Brain microvascular endothelial cell (primary cell): ENCODE measurements around the gene THOC2.

ENCODE experiments used
- DNase-seq: peaks from one replicate; pipeline ENCODE4 v3.0.0-alpha.2; 2020
- H3K27ac ChIP-seq: fragments of 250-450 bp; sonication (Bioruptor Pico); 2 replicates; pipeline ENCODE4 v1.5.1; 2020; ENCODE audit warnings: mild to moderate bottlenecking, moderate library complexity
- H3K27me3 ChIP-seq: fragments of 250-450 bp; sonication (Bioruptor Pico); replicated peaks from 2 replicates; pipeline ENCODE4 v1.5.1; 2020; ENCODE audit warnings: mild to moderate bottlenecking
- H3K36me3 ChIP-seq: fragments of 250-450 bp; sonication (Bioruptor Pico); replicated peaks from 2 replicates; pipeline ENCODE4 v1.5.1; 2020; ENCODE audit warnings: mild to moderate bottlenecking
- H3K4me3 ChIP-seq: 2 replicates; pipeline ENCODE4 v1.5.1; 2011; ENCODE audit warnings: low read depth, mild to moderate bottlenecking, control low read depth, low read length, moderate library complexity
- CTCF ChIP-seq: IDR thresholded peaks from 2 replicates; pipeline ENCODE4 v1.5.1; 2011; ENCODE audit warnings: low read depth, mild to moderate bottlenecking, moderate library complexity, low read length, control low read depth, inconsistent platforms; ENCODE audit errors: missing control alignments
- in situ Hi-C: cut with HindIII; loops from 2 replicates; pipeline ENCODE4 v1.10.0; 2017; ENCODE audit warnings: low sequenced_read_pairs, low pct_ligation_motif_present

THOC2 gene

GRCh38 chrX:123562342-123563146 is 170.3 kb downstream of the THOC2 start:
- H3K4me3 ChIP-seq = no peak overlapping the region
- DNase-seq = no peak
- H3K27me3 ChIP-seq = no peaks in the 10 kb centered on the region
- in situ Hi-C loops = no loop called here
- H3K27ac ChIP-seq = no peak overlapping the region
- TF ChIP-seq CTCF = no peak
- H3K36me3 ChIP-seq = no peaks in the 10 kb centered on the region

DNA sequence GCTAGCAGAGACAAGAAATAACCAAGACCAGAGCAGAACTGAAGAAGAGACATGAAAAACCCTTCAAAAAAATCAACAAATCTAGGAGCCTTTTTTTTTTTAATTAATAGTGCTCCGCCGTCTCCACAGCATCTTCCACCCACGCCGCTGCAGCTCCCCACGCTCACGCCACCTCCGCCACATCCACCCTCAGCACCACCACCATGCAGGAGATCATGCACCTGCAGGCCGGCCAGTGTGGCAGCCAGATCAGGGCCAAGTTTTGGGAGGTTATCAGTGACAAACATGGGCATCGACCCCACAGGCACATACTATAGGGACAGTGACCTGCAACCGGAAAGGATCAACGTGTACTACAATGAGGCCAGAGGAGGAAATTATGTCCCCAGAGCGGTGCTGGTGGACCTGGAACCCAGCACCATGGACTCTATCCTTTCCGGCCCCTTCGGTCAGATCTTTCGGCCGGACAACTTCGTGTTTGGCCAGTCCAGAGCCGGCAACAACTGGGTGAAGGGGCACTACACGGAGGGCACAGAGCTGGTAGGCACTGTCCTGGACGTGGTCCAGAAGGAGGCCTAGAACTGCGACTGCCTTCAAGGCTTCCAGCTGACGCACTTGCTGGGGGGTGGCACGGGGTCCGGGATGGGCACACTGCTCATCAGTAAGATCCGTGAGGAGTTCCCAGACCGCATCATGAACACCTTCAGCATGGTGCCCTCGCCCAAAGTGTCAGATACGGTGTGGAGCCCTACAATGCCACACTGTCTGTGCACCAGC is 171.2 kb downstream of the THOC2 start:
- TF ChIP-seq CTCF = no peak
- DNase-seq = no peak
- Histone ChIP-seq H3K36me3 (no peaks in the 10 kb centered on the region), H3K27ac (no peak overlapping the region), H3K27me3 (no peaks in the 10 kb centered on the region), H3K4me3 (no peak overlapping the region)
- in situ Hi-C loops = no loop called here

- no peak overlapping the region for H3K4me3 ChIP-seq
- DNase-seq = no peak
- no peak overlapping the region for H3K27ac ChIP-seq
- no peak for TF ChIP-seq CTCF
- no peaks in the 10 kb centered on the region for H3K27me3 ChIP-seq
- H3K36me3 ChIP-seq = no peaks in the 10 kb centered on the region
- in situ Hi-C loops = no loop called here
These were observed 182.0 kb downstream of the THOC2 start for GRCh38 chrX:123550829-123551228.
